HCT116 (cell line): ENCODE data around the gene KRT81.

ENCODE experiments used
- CBX3 ChIP-seq: IDR thresholded peaks from 2 replicates; pipeline ENCODE4 v1.6.1; 2012; ENCODE audit warnings: low read depth
- CTCF ChIP-seq, 3 experiments: fragments of 200-600 bp in 1 of 3; sonication (generic) in 1 of 3; IDR thresholded peaks in 2 of 3; conservative IDR thresholded peaks in 1 of 3; 2 replicates each; pipeline ENCODE4 v1.5.1; 2012 to 2017; ENCODE audit warnings: low read depth in 2 of 3, low read length in 2 of 3, antibody characterized with exemption in 1 of 3, borderline replicate concordance in 1 of 3, control low read depth in 1 of 3, mild to moderate bottlenecking in 1 of 3, mixed read lengths in 1 of 3, mixed run types in 1 of 3, moderate library complexity in 1 of 3; ENCODE audit not compliant: insufficient read depth in 1 of 3
- EZH2phosphoT487 ChIP-seq: fragments of 200-600 bp; IDR thresholded peaks from 2 replicates; pipeline ENCODE4 v1.6.1; 2018; ENCODE audit warnings: antibody characterized with exemption, borderline replicate concordance
- MAX ChIP-seq: IDR thresholded peaks from 2 replicates; pipeline ENCODE4 v1.6.1; 2012
- POLR2A ChIP-seq: IDR thresholded peaks from 2 replicates; pipeline ENCODE4 v1.7.0; 2011; ENCODE audit warnings: borderline replicate concordance; ENCODE audit not compliant: insufficient read depth, insufficient read length; ENCODE audit errors: extremely low read depth
- POLR2AphosphoS5 ChIP-seq: IDR thresholded peaks from 2 replicates; pipeline ENCODE4 v1.6.1; 2011; ENCODE audit warnings: mild to moderate bottlenecking, low read depth, low read length, moderate library complexity
- RAD21 ChIP-seq: IDR thresholded peaks from 2 replicates; pipeline ENCODE4 v1.6.1; 2012; ENCODE audit warnings: low read depth, mild to moderate bottlenecking
- SIN3A ChIP-seq: IDR thresholded peaks from 2 replicates; pipeline ENCODE4 v1.6.1; 2012; ENCODE audit warnings: low read depth
- YY1 ChIP-seq: IDR thresholded peaks from 2 replicates; pipeline ENCODE4 v1.6.1; 2011; ENCODE audit warnings: low read length, low read depth, moderate library complexity, mild to moderate bottlenecking; ENCODE audit not compliant: insufficient replicate concordance; ENCODE audit errors: extremely low read depth
- ZFX ChIP-seq: fragments of 450-650 bp; IDR thresholded peaks from 2 replicates; pipeline ENCODE4 v1.6.1; 2017
- ZNF274 ChIP-seq: fragments of 200-500 bp; sonication (Bioruptor generic); IDR thresholded peaks from 2 replicates; pipeline ENCODE4 v1.6.1; 2014; ENCODE audit warnings: mild to moderate bottlenecking, low read depth, low read length, inconsistent platforms

- TF ChIP-seq CTCF (IDR thresholded peaks at IDR 0.05 in 2 of 3, conservative IDR thresholded peaks at IDR 0.05 in 1 of 3; ENCODE audit: borderline replicate concordance in 1 of 3, insufficient read depth in 1 of 3, low read depth in 2 of 3, low read length in 2 of 3) (no peak), ZFX (no peak), EZH2phosphoT487 (no peak), POLR2A (no peak), SIN3A (no peak), YY1 (no peak), CBX3 (no peak), RAD21 (no peak), POLR2AphosphoS5 (no peak), MAX (no peak), ZNF274 (no peak)
Measured at GRCh38 chr12:52298677-52299190, 7.4 kb upstream of the KRT81 start.
